ENCODE data around the gene TENM3. TPM values are rescaled to one million over a fixed set of nuclear protein-coding genes. Genes with fewer than 3 reads are reported as not detected.

The TENM3 gene
- total and polyA plus RNA-seq, 2 of the 8 experiments (the other 6 are each of a cell fraction or from before 2014, with no cell fraction given) = 36.9 to 69.3 TPM

DNA sequence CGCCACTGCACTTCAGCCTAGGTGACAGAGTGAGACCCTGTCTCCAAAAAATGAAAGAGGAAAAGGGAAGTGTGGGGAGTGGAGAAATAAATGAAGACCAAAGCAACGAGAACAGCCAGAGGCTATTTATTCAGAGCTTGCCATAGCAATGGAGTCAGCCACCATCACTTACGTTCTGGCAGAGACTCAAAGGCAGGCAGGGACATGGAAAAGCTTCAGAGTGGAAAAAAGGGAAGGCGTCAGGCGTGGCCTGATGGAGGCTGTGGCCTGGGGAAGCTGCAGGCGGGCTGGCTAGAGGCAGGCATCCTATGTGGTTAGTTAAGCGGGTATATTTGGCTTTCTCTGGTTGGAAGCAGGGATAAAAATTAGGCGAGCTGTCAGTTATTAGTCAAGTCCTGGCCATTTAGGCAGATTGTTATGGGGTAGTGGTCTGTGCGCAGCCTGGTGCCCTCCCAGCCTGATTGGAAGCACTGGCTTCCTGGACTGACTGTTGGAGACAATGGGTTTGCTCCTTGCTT is 600.7 kb downstream of the TENM3 start:
- Histone ChIP-seq H3K27me3 (replicated peaks in 1 of 4; ENCODE audit: control insufficient read depth in 3 of 4, extremely low read depth in 1 of 4, insufficient read depth in 3 of 4, low read length in 3 of 4) (no peaks in the 10 kb centered on the region), H4K20me1 (replicated peaks in 1 of 2; ENCODE audit: control insufficient read depth in 1 of 2, insufficient read depth in 2 of 2, low read length in 2 of 2) (no peaks in the 10 kb centered on the region), H2BK20ac (ENCODE audit: low read length) (no peak overlapping the region), H2BK15ac (ENCODE audit: low read length) (no peak overlapping the region), H2BK12ac (ENCODE audit: low read depth, low read length) (no peak overlapping the region), H3K27ac (ENCODE audit: low read depth, low read length) (no peak overlapping the region), H2BK5ac (ENCODE audit: low read depth, low read length) (no peak overlapping the region), H3K4ac (replicated peaks; ENCODE audit: insufficient read length, low read depth, low read length) (no peak overlapping the region), H4K8ac (ENCODE audit: extremely low read depth, insufficient read depth, low read length) (no peak overlapping the region), H3K4me3 (ENCODE audit: extremely low read depth in 1 of 4, insufficient read depth in 2 of 4, low read depth in 3 of 4, low read length in 4 of 4) (no peak overlapping the region), H3K56ac (replicated peaks; ENCODE audit: insufficient read length, low read depth, low read length) (no peak overlapping the region), H3K9me3 (ENCODE audit: insufficient read depth in 2 of 2, low read depth in 1 of 2, low read length in 1 of 2) (no peaks in the 10 kb centered on the region), H3K4me1 (replicated peaks in 1 of 4; ENCODE audit: control insufficient read depth in 3 of 4, insufficient read depth in 4 of 4, low read length in 3 of 4) (peaks cover 0 to 3% (median 1%) of the 10 kb centered on the region in 4 experiments; a peak in 2 of 7 replicates), H2AK5ac (ENCODE audit: low read depth, low read length) (no peak overlapping the region), H3K23ac (ENCODE audit: insufficient read length) (no peak overlapping the region), H2BK120ac (replicated peaks; ENCODE audit: low read depth, low read length) (no peak overlapping the region), H3K14ac (ENCODE audit: insufficient read length) (no peak overlapping the region), H3K9ac (replicated peaks in 1 of 4; ENCODE audit: extremely low read depth in 1 of 4, low read depth in 3 of 4, low read length in 3 of 4) (no peak overlapping the region), H3K23me2 (ENCODE audit: low read depth, low read length) (no peaks in the 10 kb centered on the region), H3K18ac (ENCODE audit: extremely low read depth, low read length) (no peak overlapping the region), H2AFZ (ENCODE audit: low read length) (no peak overlapping the region), H3K79me2 (ENCODE audit: control insufficient read depth in 1 of 2, insufficient read depth in 2 of 2, low read length in 2 of 2) (no peaks in the 10 kb centered on the region), H3K4me2 (ENCODE audit: insufficient read depth in 1 of 2, low read depth in 2 of 2, low read length in 2 of 2) (no peak overlapping the region), H3K36me3 (ENCODE audit: control insufficient read depth in 2 of 4, insufficient read depth in 4 of 4, low read length in 3 of 4) (no peaks in the 10 kb centered on the region), H4K91ac (replicated peaks; ENCODE audit: insufficient read length, low read length) (no peak overlapping the region), H4K5ac (ENCODE audit: insufficient read length, low read depth, low read length) (no peak overlapping the region), H3K79me1 (ENCODE audit: low read depth, low read length) (no peaks in the 10 kb centered on the region)
- ChIA-PET POLR2A (ENCODE audit: partially characterized antibody) (no interaction called here), CTCF (ENCODE audit: partially characterized antibody) (interaction anchor here (0.7 to 1.2 kb wide), 3 partner anchors 10 to 617 kb away, joined by 3 to 4 read pairs (median 3); no protein-coding TSS in a partner anchor)
- DNase-seq (ENCODE audit: low read depth in 1 of 2, low spot score in 2 of 2) = no peak
- 93% methylated on average over 9 of the region's 9 CpGs; no CpG with 5 or more reads in 1 of the 2 experiments for WGBS, 2 experiments (ENCODE audit: extremely low coverage in 1 of 2, insufficient coverage in 1 of 2, insufficient read length in 1 of 2, insufficient replicate concordance in 2 of 2, low coverage in 1 of 2, low lambda C conversion rate in 2 of 2, missing lambda C conversion rate in 1 of 2)
- TF ChIP-seq BCL11A (IDR thresholded peaks at IDR 0.05; ENCODE audit: low read depth in 2 of 2, low read length in 2 of 2) = no peak
- FAIRE-seq = no peak
